Testis (tissue), 2 donors: ENCODE measurements around the gene GPR6.

Experiments
- POLR2A ChIP-seq: fragments of 450-650 bp; IDR thresholded peaks from one replicate; pipeline ENCODE4 v1.6.1; 2017; ENCODE audit warnings: antibody characterized with exemption, mild to moderate bottlenecking, moderate library complexity
- TF ChIP-seq, protein P1 (sequence below), 3 experiments: fragments of 450-650 bp in 2 of 3; fragments of 200-600 bp in 1 of 3; sonication (generic) in 1 of 3; IDR thresholded peaks; one replicate each; pipeline ENCODE4 v1.5.1; 2016 to 2019; ENCODE audit warnings: antibody characterized with exemption in 3 of 3, mild to moderate bottlenecking in 2 of 3, moderate library complexity in 1 of 3

DNA sequence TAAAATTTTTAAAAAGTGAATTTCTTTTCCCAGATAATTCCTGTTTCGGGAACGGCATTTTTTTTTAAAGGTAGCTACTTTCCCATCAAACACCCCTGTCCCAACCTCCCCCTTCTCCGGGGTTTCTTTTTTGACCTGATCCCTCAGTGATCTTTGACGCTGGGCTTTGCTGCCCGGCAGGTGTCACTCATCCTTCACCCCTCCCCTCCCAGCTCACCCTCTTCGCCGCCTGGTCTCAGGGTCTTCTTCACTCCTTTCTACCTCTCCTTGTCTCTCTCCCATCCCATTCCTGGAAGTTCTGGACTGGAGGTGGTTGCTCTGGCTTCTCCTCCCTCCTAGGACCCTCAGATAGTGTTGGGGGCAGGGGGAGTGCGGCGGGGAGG, 329 bp upstream of the GPR6 start:
- TF ChIP-seq, protein P1, sequence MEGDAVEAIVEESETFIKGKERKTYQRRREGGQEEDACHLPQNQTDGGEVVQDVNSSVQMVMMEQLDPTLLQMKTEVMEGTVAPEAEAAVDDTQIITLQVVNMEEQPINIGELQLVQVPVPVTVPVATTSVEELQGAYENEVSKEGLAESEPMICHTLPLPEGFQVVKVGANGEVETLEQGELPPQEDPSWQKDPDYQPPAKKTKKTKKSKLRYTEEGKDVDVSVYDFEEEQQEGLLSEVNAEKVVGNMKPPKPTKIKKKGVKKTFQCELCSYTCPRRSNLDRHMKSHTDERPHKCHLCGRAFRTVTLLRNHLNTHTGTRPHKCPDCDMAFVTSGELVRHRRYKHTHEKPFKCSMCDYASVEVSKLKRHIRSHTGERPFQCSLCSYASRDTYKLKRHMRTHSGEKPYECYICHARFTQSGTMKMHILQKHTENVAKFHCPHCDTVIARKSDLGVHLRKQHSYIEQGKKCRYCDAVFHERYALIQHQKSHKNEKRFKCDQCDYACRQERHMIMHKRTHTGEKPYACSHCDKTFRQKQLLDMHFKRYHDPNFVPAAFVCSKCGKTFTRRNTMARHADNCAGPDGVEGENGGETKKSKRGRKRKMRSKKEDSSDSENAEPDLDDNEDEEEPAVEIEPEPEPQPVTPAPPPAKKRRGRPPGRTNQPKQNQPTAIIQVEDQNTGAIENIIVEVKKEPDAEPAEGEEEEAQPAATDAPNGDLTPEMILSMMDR (IDR thresholded peaks at IDR 0.05): no peak
- no peak for TF ChIP-seq POLR2A
